GM12872 (cell line): ENCODE data around the gene RAB1A.

ENCODE experiments used
- CTCF ChIP-seq: IDR thresholded peaks from 3 replicates; pipeline ENCODE4 v1.5.1; 2011; ENCODE audit warnings: low read depth, mild to moderate bottlenecking, low read length, moderate library complexity; ENCODE audit not compliant: insufficient read depth

The RAB1A gene

DNA sequence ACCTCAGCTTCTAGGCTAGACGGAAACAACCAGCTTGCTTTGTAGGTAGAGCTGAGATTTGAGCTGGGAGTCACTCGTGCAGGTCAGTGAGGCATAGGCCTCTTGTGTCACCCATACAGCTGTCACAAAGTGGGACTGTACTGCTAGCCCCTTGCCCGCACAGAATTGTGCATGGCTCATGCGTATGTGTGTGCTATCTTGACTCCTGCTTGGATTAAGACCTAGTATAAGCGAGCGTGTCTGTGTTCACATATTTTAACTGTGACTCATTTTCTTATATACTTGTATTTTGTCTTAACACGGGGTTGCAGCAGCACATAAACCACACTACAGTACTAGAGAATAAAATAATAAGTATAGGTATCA lies 53.6 kb downstream of the RAB1A start:
- TF ChIP-seq CTCF: no peak

- TF ChIP-seq CTCF: no peak
Measured at GRCh38 chr2:65075605-65076344, 54.1 kb downstream of the RAB1A start.

DNA sequence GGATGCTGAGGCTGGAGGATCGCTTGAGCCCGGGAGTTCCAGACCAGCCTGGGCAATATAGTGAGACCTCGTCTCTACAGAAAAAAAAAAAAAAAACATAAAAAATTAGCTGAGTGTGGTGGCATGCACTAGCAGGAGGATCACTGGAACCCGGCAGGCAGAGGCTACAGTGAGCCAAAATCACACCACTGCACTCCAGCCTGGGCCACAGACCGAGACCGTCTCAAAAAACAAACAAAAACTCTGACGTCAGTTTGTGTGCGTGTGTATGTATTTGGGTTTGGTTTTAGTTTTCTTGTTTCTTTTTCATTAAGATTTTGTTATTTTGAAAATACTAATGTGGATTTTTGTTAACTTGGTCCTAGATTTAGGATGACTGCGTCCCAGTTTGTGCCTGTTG lies 54.7 kb downstream of the RAB1A start:
- TF ChIP-seq CTCF: no peak

GRCh38 chr2:65073879-65074565 lies 55.9 kb downstream of the RAB1A start:
- TF ChIP-seq CTCF: no peak

DNA sequence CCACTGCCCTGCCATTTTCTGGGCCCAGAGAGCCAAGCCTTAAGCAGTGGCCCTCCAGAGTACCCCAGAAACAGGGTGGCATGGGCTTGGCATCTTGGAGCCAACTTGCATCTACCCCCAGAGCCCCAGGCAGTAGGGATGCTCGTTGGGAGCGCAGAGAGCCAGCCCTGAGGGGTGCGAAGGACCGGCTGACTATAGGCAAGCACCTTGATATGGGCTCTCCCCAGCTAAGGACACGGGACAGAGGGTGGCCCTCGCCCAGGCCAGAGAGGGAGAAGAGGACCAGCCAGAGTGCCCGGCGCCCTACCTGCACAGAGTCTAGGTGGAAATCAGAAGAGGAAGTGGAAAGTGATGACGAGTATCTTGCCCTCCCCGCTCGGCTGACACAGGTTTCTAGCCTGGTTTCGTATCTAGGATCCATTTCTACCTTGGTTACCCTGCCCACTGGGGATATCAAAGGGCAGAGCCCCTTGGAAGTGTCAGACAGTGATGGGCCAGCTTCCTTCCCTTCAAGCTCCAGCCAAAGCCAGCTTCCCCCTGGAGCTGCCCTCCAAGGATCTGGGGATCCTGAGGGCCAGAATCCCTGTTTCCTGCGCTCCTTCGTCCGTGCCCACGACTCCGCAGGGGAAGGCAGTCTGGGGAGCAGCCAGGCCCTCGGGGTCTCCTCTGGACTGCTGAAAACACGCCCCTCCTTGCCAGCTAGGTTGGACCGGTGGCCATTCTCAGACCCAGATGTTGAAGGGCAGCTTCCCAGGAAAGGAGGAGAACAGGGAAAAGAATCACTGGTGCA lies 57.5 kb downstream of the RAB1A start:
- no peak for TF ChIP-seq CTCF

- peak; percentile 31; the same call in 1 of the 3 replicates for TF ChIP-seq CTCF
Measured at GRCh38 chr2:65071499-65072180, 58.3 kb downstream of the RAB1A start.

- TF ChIP-seq CTCF: no peak
Measured at GRCh38 chr2:65070856-65071255, 59.0 kb downstream of the RAB1A start.
